ENCODE measurements around the gene NIPBL.

NIPBL gene

GRCh38 chr5:37055383-37055990, 178.9 kb downstream of the NIPBL start:
- no peak for TF ChIP-seq CTCF (IDR thresholded peaks at IDR 0.05; ENCODE audit: low read depth, low read length)
- Histone ChIP-seq H3K9me3 (ENCODE audit: severe bottlenecking) (no peaks in the 10 kb centered on the region), H3K27ac (no peak overlapping the region), H3K4me3 (ENCODE audit: low read depth, low read length) (no peak overlapping the region), H3K36me3 (peaks cover 79% of the 10 kb centered on the region), H3K27me3 (ENCODE audit: insufficient read depth, low read depth, severe bottlenecking) (no peaks in the 10 kb centered on the region)
- DNase-seq, result no peak

GRCh38 chr5:37056762-37057161, 180.2 kb downstream of the NIPBL start:
- Histone ChIP-seq H3K27ac (no peak overlapping the region), H3K27me3 (ENCODE audit: insufficient read depth, low read depth, severe bottlenecking) (no peaks in the 10 kb centered on the region), H3K4me3 (ENCODE audit: low read depth, low read length) (no peak overlapping the region), H3K9me3 (ENCODE audit: severe bottlenecking) (no peaks in the 10 kb centered on the region), H3K36me3 (peaks cover 80% of the 10 kb centered on the region)
- TF ChIP-seq CTCF (IDR thresholded peaks at IDR 0.05; ENCODE audit: low read depth, low read length), result no peak
- DNase-seq, result no peak

GRCh38 chr5:37060030-37060429, 183.5 kb downstream of the NIPBL start:
- no peak for TF ChIP-seq CTCF (IDR thresholded peaks at IDR 0.05; ENCODE audit: low read depth, low read length)
- Histone ChIP-seq H3K27me3 (ENCODE audit: insufficient read depth, low read depth, severe bottlenecking) (no peaks in the 10 kb centered on the region), H3K36me3 (peaks cover 79% of the 10 kb centered on the region), H3K27ac (no peak overlapping the region), H3K4me3 (ENCODE audit: low read depth, low read length) (no peak overlapping the region), H3K9me3 (ENCODE audit: severe bottlenecking) (no peaks in the 10 kb centered on the region)
- DNase-seq, result no peak

GRCh38 chr5:37063739-37064138, 187.2 kb downstream of the NIPBL start:
- peaks cover 57% of the 10 kb centered on the region for H3K36me3 ChIP-seq

GRCh38 chr5:37064442-37064841, 187.9 kb downstream of the NIPBL start:
- H3K27ac ChIP-seq, result no peak overlapping the region
- peaks cover 51% of the 10 kb centered on the region for H3K36me3 ChIP-seq
- H3K9me3 ChIP-seq (ENCODE audit: severe bottlenecking), result no peaks in the 10 kb centered on the region
- DNase-seq, result no peak
- H3K4me3 ChIP-seq (ENCODE audit: low read depth, low read length), result no peak overlapping the region
- no peak for TF ChIP-seq CTCF (IDR thresholded peaks at IDR 0.05; ENCODE audit: low read depth, low read length)
- no peaks in the 10 kb centered on the region for H3K27me3 ChIP-seq (ENCODE audit: insufficient read depth, low read depth, severe bottlenecking)

More at GRCh38 chr5:37063739-37064138, 187.2 kb downstream of the NIPBL start:
- Histone ChIP-seq H3K4me3 (ENCODE audit: low read depth, low read length) (no peak overlapping the region), H3K9me3 (ENCODE audit: severe bottlenecking) (no peaks in the 10 kb centered on the region), H3K27ac (no peak overlapping the region), H3K27me3 (ENCODE audit: insufficient read depth, low read depth, severe bottlenecking) (no peaks in the 10 kb centered on the region)
- no peak for DNase-seq
- no peak for TF ChIP-seq CTCF (IDR thresholded peaks at IDR 0.05; ENCODE audit: low read depth, low read length)

- DNase-seq, result no peak
- no peaks in the 10 kb centered on the region for H3K36me3 ChIP-seq
- no peaks in the 10 kb centered on the region for H3K27me3 ChIP-seq (ENCODE audit: insufficient read depth, low read depth, severe bottlenecking)
- no peak for TF ChIP-seq CTCF (IDR thresholded peaks at IDR 0.05; ENCODE audit: low read depth, low read length)
- H3K27ac ChIP-seq, result no peak overlapping the region
- no peaks in the 10 kb centered on the region for H3K9me3 ChIP-seq (ENCODE audit: severe bottlenecking)
- H3K4me3 ChIP-seq (ENCODE audit: low read depth, low read length), result no peak overlapping the region
These were observed 194.9 kb downstream of the NIPBL start for GRCh38 chr5:37071487-37071886.

All from WERI-Rb-1 (cell line).